Heart left ventricle (tissue), 16 donors: ENCODE data around the gene STIP1. TPM values are rescaled to one million over a fixed set of nuclear protein-coding genes. Genes with fewer than 3 reads are reported as not detected.

Experiments used
- ATAC-seq, 4 donors: fragments of 200-7000 bp; cut with Tn5 transposase; one replicate each; pipeline ENCODE4 v1.9.1; 2020 to 2022; ENCODE audit warnings: moderate library complexity in 4 of 4, mild to moderate bottlenecking in 3 of 4, moderate number of reproducible peaks in 1 of 4
- DNase-seq, 5 donors: peaks; one replicate each; pipeline ENCODE4 v3.0.0-alpha.2; 2020
- H3K27ac ChIP-seq, 12 donors: fragments of 200-600 bp; sonication (generic) in 4 of 12; one replicate each; pipeline versions ENCODE4 v1.5.0 to v1.8.0; 2016 to 2022; ENCODE audit warnings: mild to moderate bottlenecking in 2 of 12
- H3K27me3 ChIP-seq, 9 donors: fragments of 200-600 bp; sonication (generic) in 2 of 9; one replicate each; pipeline versions ENCODE4 v1.5.1 to v1.8.0; 2016 to 2022; ENCODE audit warnings: mild to moderate bottlenecking in 3 of 9
- H3K36me3 ChIP-seq, 9 donors: fragments of 200-600 bp; sonication (generic) in 2 of 9; one replicate each; pipeline versions ENCODE4 v1.5.0 to v1.8.0; 2018 to 2022; ENCODE audit warnings: mild to moderate bottlenecking in 2 of 9
- H3K4me1 ChIP-seq, 12 donors: fragments of 200-600 bp; sonication (generic) in 4 of 12; one replicate each; pipeline versions ENCODE4 v1.5.0 to v1.8.0; 2016 to 2022; ENCODE audit warnings: mild to moderate bottlenecking in 3 of 12
- H3K4me3 ChIP-seq, 12 donors: fragments of 200-600 bp; sonication (generic) in 4 of 12; one replicate each; pipeline versions ENCODE4 v1.5.0 to v1.8.0; 2017 to 2022; ENCODE audit warnings: mild to moderate bottlenecking in 9 of 12, moderate library complexity in 4 of 12
- H3K9me3 ChIP-seq, 12 donors: fragments of 200-600 bp; sonication (generic) in 4 of 12; one replicate each; pipeline versions ENCODE4 v1.5.0 to v1.8.0; 2016 to 2022; ENCODE audit warnings: mild to moderate bottlenecking in 1 of 12
- POLR2A ChIP-seq, 2 donors: fragments of 450-650 bp; IDR thresholded peaks; one replicate each; pipeline ENCODE4 v1.6.1; 2017; ENCODE audit warnings: antibody characterized with exemption in 2 of 2, mild to moderate bottlenecking in 2 of 2, moderate library complexity in 2 of 2
- WGBS, 4 donors: extraction: QIAGEN DNeasy Blood & Tissue Kit in 2 of 4; methylation state at CpG; one replicate each; pipeline versions ENCODE4 v1.1.5 to v1.1.7; 2013 to 2018; 5-methylcytosine and 5-hydroxymethylcytosine counted together
- intact Hi-C, 10 donors: fragments of 100-400 bp; cut with DNase I; formaldehyde crosslinking; loops; one replicate each; pipeline versions ENCODE4 v1.11.1 to v1.14.2; 2022
- polyA plus RNA-seq, 2 donors: library from polyadenylated mRNA; stranded (reverse); fragments of 200-250 nt; gene quantifications; one replicate each; pipeline ENCODE4 v1.2.3, GENCODE V29; 2013
- total RNA-seq, 9 donors: library from RNA; depleted of rRNA in 2 of 9; stranded (reverse); fragments of >200 nt in 2 of 9; fragmentation: NEBNext Ultra II Directional in 3 of 9; extraction: Animal tissue kit (Norgen Biotek cat#: 25700) in 3 of 9; gene quantifications; one replicate each; pipeline versions ENCODE4 v1.1.0 to v1.2.4, GENCODE V29; 2016 to 2023
- TF ChIP-seq, protein P1 (sequence below), 12 donors: fragments of 200-600 bp; sonication (generic) in 4 of 12; IDR thresholded peaks; one replicate each; pipeline versions ENCODE4 v1.5.0 to v1.8.0; 2018 to 2022; ENCODE audit warnings: antibody characterized with exemption in 12 of 12, mild to moderate bottlenecking in 5 of 12
- donor health status: ischemic (EF 13 %, LVEDD 7.1; RV severe dilation, severe dysfunction).
- donor health status: healthy with polysubstance abuse.
- donor health status: DM: no; HTN: yes; CAD: no.
- donor health status: DM: no; HTN: no; CAD: no.
- donor health status: ischemic (EF 25% LVEDD 6.9; RV normal size, moderate dysfunction).
- donor health status: ischemic (EF 25% LVEDD 5.7; RV mildly dilated, moderate dysfunction).
- donor health status: healthy.
- donor health status: DM: yes; HTN: yes; CAD: no.
- donor health status: ischemic (EF 35%, LVEDD 5.7; RV mildly dilated, moderate dysfunction).
- donor health status: nonischemic (EF 11% LVEDD 7.7; RV severe dilation, severe dysfunction).
- donor health status: DM: yes; HTN: yes; CAD: no.
- donor health status: PGD.
- donor health status: ischemic (EF 29% LVEDD 5.4; RV normal size, mild dysfunction).
- donor health status: nonischemic (EF 23%, LVEDD 6.1; RV moderate dilation, normal function).

STIP1 gene
- total and polyA plus RNA-seq, 11 donors, result 68.8 to 175 (median 88.8) TPM

DNA sequence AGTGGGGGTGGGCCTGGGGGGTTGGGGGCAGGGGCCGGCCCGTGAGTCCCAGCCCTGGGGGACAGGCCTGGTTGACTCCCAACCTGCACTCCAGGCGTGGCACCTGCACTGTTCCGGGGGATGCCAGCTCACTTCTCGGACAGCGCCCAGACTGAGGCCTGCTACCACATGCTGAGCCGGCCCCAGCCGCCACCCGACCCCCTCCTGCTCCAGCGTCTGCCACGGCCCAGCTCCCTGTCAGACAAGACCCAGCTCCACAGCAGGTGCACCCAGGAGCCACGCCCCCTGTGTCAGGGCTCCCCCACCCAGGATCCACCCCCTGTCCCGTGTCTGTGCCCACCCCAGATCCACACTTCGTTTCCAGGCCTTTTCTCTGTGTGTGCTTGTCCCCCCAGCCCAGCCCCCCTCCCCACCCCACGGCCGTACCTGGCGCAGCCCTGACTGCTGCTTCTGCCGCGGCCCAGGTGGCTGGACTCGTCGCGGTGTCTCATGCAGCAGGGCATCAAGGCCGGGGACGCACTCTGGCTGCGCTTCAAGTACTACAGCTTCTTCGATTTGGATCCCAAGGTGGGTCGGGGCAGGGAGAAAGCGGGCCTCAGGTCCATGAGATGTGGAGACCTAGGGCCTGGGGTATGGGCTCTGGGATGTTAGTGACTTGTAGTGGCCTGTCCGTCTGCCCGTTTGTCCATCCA is 25.4 kb downstream of the STIP1 start:
- no peaks in the 10 kb centered on the region for H3K9me3 ChIP-seq
- TF ChIP-seq, protein P1, sequence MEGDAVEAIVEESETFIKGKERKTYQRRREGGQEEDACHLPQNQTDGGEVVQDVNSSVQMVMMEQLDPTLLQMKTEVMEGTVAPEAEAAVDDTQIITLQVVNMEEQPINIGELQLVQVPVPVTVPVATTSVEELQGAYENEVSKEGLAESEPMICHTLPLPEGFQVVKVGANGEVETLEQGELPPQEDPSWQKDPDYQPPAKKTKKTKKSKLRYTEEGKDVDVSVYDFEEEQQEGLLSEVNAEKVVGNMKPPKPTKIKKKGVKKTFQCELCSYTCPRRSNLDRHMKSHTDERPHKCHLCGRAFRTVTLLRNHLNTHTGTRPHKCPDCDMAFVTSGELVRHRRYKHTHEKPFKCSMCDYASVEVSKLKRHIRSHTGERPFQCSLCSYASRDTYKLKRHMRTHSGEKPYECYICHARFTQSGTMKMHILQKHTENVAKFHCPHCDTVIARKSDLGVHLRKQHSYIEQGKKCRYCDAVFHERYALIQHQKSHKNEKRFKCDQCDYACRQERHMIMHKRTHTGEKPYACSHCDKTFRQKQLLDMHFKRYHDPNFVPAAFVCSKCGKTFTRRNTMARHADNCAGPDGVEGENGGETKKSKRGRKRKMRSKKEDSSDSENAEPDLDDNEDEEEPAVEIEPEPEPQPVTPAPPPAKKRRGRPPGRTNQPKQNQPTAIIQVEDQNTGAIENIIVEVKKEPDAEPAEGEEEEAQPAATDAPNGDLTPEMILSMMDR (IDR thresholded peaks at IDR 0.05), result no peak
- TF ChIP-seq POLR2A (IDR thresholded peaks at IDR 0.05), result no peak
- intact Hi-C loops, result no loop called here

DNA sequence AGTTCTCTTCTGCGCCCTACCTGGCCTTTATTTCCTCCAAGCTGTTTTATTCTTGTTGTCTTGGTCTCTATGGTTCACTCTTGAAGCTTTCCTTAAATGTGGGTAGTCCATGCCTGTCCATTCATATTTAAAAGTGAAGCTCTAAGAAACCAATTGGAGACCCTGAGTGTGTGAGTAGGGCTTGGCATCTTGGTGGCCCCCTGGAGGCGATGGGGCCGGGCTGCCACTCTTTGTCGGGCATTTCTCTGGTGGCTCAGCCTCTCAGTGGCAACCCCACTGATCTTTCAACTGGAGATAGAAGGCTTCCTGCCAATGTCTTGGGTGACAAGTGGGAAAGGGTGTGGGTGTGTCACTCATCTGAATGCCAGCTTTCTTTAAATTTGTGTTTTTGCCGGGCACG is 30.9 kb downstream of the STIP1 start:
- Histone ChIP-seq H3K27me3 (no peaks in the 10 kb centered on the region), H3K4me1 (no peaks in the 10 kb centered on the region), H3K4me3 (no peak overlapping the region), H3K27ac (no peak overlapping the region), H3K9me3 (no peaks in the 10 kb centered on the region), H3K36me3 (peaks cover 0 to 92% (median 7%) of the 10 kb centered on the region in 9 donors)
- TF ChIP-seq, protein P1 (IDR thresholded peaks at IDR 0.05), result no peak
- no peak for TF ChIP-seq POLR2A (IDR thresholded peaks at IDR 0.05)
- WGBS, 4 donors, result 85 to 91% (median 90%) methylated on average over 6 of the region's 6 CpGs
- intact Hi-C loops, result no loop called here
- peak in 2 of 5 donors; percentile 8 to 9 for DNase-seq
- ATAC-seq, result no peak

More for the DNA sequence above, 25.4 kb downstream of the STIP1 start:
- no peaks in the 10 kb centered on the region for H3K27me3 ChIP-seq
- no peak overlapping the region for H3K4me3 ChIP-seq
- H3K4me1 ChIP-seq, result peaks cover 0 to 26% (median 15%) of the 10 kb centered on the region in 12 donors
- no peak overlapping the region for H3K27ac ChIP-seq
- H3K36me3 ChIP-seq, result peaks cover 0 to 72% (median 0%) of the 10 kb centered on the region in 9 donors
- peak in 2 of 5 donors; percentile 23 to 58 for DNase-seq
- WGBS, 4 donors, result 87 to 93% (median 91%) methylated on average over 27 to 30 of the region's 30 CpGs
- ATAC-seq, result no peak

DNA sequence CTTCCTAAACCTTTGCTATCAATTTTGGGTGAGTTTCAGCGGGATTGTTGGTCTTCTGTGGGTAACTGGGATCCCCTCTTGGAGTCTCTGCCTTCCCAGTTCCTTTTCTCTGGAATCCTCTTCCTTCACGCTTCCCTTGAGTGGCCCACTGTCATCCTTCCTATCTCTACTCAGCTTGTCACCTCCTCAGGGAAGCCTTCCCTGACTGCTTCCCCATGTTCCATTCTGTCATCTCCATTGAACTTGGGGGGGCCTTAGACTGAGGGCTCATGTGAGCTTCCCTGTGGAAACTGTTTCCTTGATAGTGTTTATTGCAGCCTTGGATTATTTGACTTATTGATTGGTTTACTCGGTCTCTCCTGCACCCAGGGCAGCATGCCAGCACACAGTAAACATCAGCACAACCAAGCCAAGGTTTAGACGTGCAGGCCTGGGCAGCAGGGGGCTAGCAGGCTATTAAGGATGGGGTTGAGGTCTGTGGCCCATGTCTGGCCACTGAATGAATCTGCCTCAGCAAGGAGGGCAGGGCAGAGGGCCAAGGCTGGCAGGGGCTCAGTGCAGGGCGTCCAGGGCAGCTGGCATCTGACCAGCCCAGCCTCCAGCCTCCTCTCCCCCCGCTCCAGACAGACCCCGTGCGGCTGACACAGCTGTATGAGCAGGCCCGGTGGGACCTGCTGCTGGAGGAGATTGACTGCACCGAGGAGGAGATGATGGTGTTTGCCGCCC is 32.8 kb downstream of the STIP1 start:
- ATAC-seq (peak in 1 of 4 donors; percentile 23), DNase-seq (peak in 2 of 5 donors; percentile 22 to 56)
- intact Hi-C loops, result no loop called here
- H3K9me3 ChIP-seq, result no peaks in the 10 kb centered on the region
- no peak overlapping the region for H3K27ac ChIP-seq
- no peak overlapping the region for H3K4me3 ChIP-seq
- H3K27me3 ChIP-seq, result no peaks in the 10 kb centered on the region
- H3K36me3 ChIP-seq, result peaks cover 0 to 93% (median 11%) of the 10 kb centered on the region in 9 donors
- TF ChIP-seq, protein P1 (IDR thresholded peaks at IDR 0.05), result no peak
- TF ChIP-seq POLR2A (IDR thresholded peaks at IDR 0.05), result no peak
- WGBS, 4 donors, result 61 to 76% (median 67%) methylated on average over 5 to 11 of the region's 11 CpGs
- H3K4me1 ChIP-seq, result peaks cover 0 to 6% (median 0%) of the 10 kb centered on the region in 12 donors

DNA sequence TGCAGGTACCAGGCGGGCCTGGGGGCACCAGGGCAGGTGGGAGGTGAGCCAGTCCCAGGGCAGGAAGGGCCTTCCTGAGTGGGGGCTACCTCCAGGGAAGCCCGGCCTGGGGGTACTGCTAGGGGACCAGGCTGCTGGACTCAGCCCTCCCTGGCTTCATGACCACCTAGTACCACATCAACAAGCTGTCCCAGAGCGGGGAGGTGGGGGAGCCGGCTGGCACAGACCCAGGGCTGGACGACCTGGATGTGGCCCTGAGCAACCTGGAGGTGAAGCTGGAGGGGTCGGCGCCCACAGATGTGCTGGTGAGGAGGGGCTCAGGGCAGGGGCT is 33.3 kb downstream of the STIP1 start:
- TF ChIP-seq, protein P1 (IDR thresholded peaks at IDR 0.05), result no peak
- TF ChIP-seq POLR2A (IDR thresholded peaks at IDR 0.05), result no peak
- intact Hi-C loops, result no loop called here
- 86 to 95% (median 87%) methylated on average over 4 to 7 of the region's 7 CpGs; no CpG with 5 or more reads in 1 of the 4 donors for WGBS, 4 donors
- H3K9me3 ChIP-seq, result no peaks in the 10 kb centered on the region
- no peaks in the 10 kb centered on the region for H3K27me3 ChIP-seq
- DNase-seq, result peak in 2 of 5 donors; percentile 17 to 65
- H3K27ac ChIP-seq, result no peak overlapping the region
- ATAC-seq, result no peak
- H3K4me3 ChIP-seq, result no peak overlapping the region
- H3K36me3 ChIP-seq, result peaks cover 0 to 92% (median 11%) of the 10 kb centered on the region in 9 donors
- peaks cover 0 to 6% (median 0%) of the 10 kb centered on the region in 12 donors for H3K4me1 ChIP-seq
